ENCODE measurements around the gene PIGW.

DNA sequence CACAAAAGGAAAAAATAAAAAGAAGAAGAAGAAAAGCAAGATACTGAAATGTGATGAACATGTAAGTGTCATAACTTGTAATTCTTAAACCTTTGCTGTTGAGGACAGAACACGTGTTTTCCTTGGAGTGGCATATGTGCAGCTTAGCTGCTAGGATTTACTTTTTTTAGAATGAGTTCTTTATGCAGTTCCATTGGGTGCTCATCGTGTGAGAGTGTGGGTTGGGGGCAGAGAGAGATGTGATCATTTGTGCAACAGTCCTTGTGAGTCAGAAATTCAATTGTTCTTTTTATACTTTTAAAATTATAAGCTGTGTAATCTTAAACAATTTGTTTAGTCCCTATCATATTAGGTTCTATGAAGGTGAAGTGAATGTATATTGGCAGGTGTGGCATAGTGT is 51.4 kb downstream of the PIGW start:
- TF ChIP-seq CTCF (IDR thresholded peaks at IDR 0.05) (no peak), POLR2A (IDR thresholded peaks at IDR 0.05) (no peak), EP300 (IDR thresholded peaks at IDR 0.05) (no peak)

All from tibial nerve (tissue), 4 donors.